AG10803 (cell line): ENCODE data around the gene CCNYL1.
"Not testable (repeated sequence)": the region's sequence is repeated elsewhere in the genome, so short reads cannot be mapped to it uniquely, and the experiment has no call there.

ENCODE experiments used
- DNase-seq: peaks from one replicate; pipeline ENCODE4 v3.0.0; 2010; ENCODE audit warnings: low read depth
- H3K4me3 ChIP-seq: 2 replicates; pipeline ENCODE4 v1.5.1; 2011; ENCODE audit warnings: mild to moderate bottlenecking, low read length, control low read depth
- CTCF ChIP-seq: conservative IDR thresholded peaks from 2 replicates; pipeline ENCODE4 v1.5.1; 2011; ENCODE audit warnings: mild to moderate bottlenecking, low read length, control low read depth, inconsistent platforms

CCNYL1 gene

GRCh38 chr2:207759890-207760289 lies 48.5 kb downstream of the CCNYL1 start:
- TF ChIP-seq CTCF: no peak
- no peak for DNase-seq

GRCh38 chr2:207760453-207760852 lies 49.0 kb downstream of the CCNYL1 start:
- TF ChIP-seq CTCF: no peak
- no peak overlapping the region for H3K4me3 ChIP-seq
- DNase-seq: no peak

More at GRCh38 chr2:207759890-207760289, 48.5 kb downstream of the CCNYL1 start:
- no peak overlapping the region for H3K4me3 ChIP-seq

GRCh38 chr2:207761426-207761825 lies 50.0 kb downstream of the CCNYL1 start:
- not testable (repeated sequence) for H3K4me3 ChIP-seq, DNase-seq

- no peak overlapping the region for H3K4me3 ChIP-seq
- no peak for TF ChIP-seq CTCF
- no peak for DNase-seq
Measured at GRCh38 chr2:207762146-207762545, 50.7 kb downstream of the CCNYL1 start.

GRCh38 chr2:207763303-207763917 lies 52.0 kb downstream of the CCNYL1 start:
- DNase-seq: no peak
- TF ChIP-seq CTCF: no peak
- no peak overlapping the region for H3K4me3 ChIP-seq

GRCh38 chr2:207764096-207764630 lies 52.7 kb downstream of the CCNYL1 start:
- no peak overlapping the region for H3K4me3 ChIP-seq
- DNase-seq: no peak
- TF ChIP-seq CTCF: no peak

GRCh38 chr2:207765547-207765946 lies 54.1 kb downstream of the CCNYL1 start:
- no peak overlapping the region for H3K4me3 ChIP-seq
- no peak for TF ChIP-seq CTCF
- DNase-seq: no peak

- DNase-seq: no peak
- no peak for TF ChIP-seq CTCF
- H3K4me3 ChIP-seq: no peak overlapping the region
Measured at GRCh38 chr2:207766041-207766551, 54.7 kb downstream of the CCNYL1 start.
